GM12892 (cell line): ENCODE measurements around the gene HSPA14.
A peak's percentile ranks its signal among the peaks of the same experiment; 100 is the strongest.
"Not testable (repeated sequence)": the region's sequence is repeated elsewhere in the genome, so short reads cannot be mapped to it uniquely, and the experiment has no call there.

Source experiments
- DNase-seq: peaks from one replicate; pipeline ENCODE4 v3.0.0; 2011; ENCODE audit not compliant: insufficient read length
- FAIRE-seq: peaks from 2 replicates; lab custom pipeline; 2011; peaks lifted over from hg19 to GRCh38; lab: Jason Lieb, UNC
- POLR2A ChIP-seq: IDR thresholded peaks from 2 replicates; pipeline ENCODE4 v1.6.1; 2011; ENCODE audit warnings: low read depth, low read length, control low read depth
- POLR2AphosphoS5 ChIP-seq: IDR thresholded peaks from 2 replicates; pipeline ENCODE4 v1.6.1; 2011; ENCODE audit warnings: low read depth, low read length, control low read depth
- TAF1 ChIP-seq: IDR thresholded peaks from 2 replicates; pipeline ENCODE4 v1.6.1; 2011; ENCODE audit warnings: low read depth, mild to moderate bottlenecking, control low read depth, low read length, borderline replicate concordance

The HSPA14 gene

GRCh38 chr10:14906765-14907164 is 68.7 kb downstream of the HSPA14 start:
- TF ChIP-seq TAF1 (no peak), POLR2A (no peak), POLR2AphosphoS5 (peak; percentile 43; the same call in 1 of the 2 replicates)
- DNase-seq (no peak), FAIRE-seq (peak; percentile 51)

- FAIRE-seq, DNase-seq: not testable (repeated sequence)
These were observed 69.5 kb downstream of the HSPA14 start for GRCh38 chr10:14907591-14907990.

- DNase-seq (no peak), FAIRE-seq (no peak)
- no peak for TF ChIP-seq TAF1
These were observed 71.0 kb downstream of the HSPA14 start for GRCh38 chr10:14909101-14909500.

- no peak for DNase-seq
- FAIRE-seq, result no peak
- TF ChIP-seq TAF1, result no peak
- no peak for TF ChIP-seq POLR2AphosphoS5
- TF ChIP-seq POLR2A, result no peak
These were observed 72.8 kb downstream of the HSPA14 start for GRCh38 chr10:14910953-14911352.

GRCh38 chr10:14911801-14912200 is 73.7 kb downstream of the HSPA14 start:
- FAIRE-seq (no peak), DNase-seq (no peak)
- TF ChIP-seq POLR2AphosphoS5, result no peak

- TF ChIP-seq POLR2AphosphoS5 (no peak), POLR2A (no peak), TAF1 (no peak)
- FAIRE-seq, result no peak
- DNase-seq, result no peak
These were observed 78.5 kb downstream of the HSPA14 start for GRCh38 chr10:14916600-14916999.

- no peak for TF ChIP-seq TAF1
- no peak for TF ChIP-seq POLR2A
- no peak for TF ChIP-seq POLR2AphosphoS5
- no peak for FAIRE-seq
- DNase-seq, result no peak
These were observed 79.7 kb downstream of the HSPA14 start for GRCh38 chr10:14917827-14918226.

- FAIRE-seq (no peak), DNase-seq (no peak)
- TF ChIP-seq POLR2A (no peak), TAF1 (no peak), POLR2AphosphoS5 (no peak)
These were observed 80.9 kb downstream of the HSPA14 start for GRCh38 chr10:14918964-14919363.
